GM21515 (cell line): Measurements from ENCODE around the gene MAGEB16.

Source experiments
- ATAC-seq: cut with Tn5 transposase; IDR thresholded peaks from one replicate; pipeline ENCODE4 v1.9.1; 2021; ENCODE audit not compliant: unreplicated experiment

The MAGEB16 gene

DNA sequence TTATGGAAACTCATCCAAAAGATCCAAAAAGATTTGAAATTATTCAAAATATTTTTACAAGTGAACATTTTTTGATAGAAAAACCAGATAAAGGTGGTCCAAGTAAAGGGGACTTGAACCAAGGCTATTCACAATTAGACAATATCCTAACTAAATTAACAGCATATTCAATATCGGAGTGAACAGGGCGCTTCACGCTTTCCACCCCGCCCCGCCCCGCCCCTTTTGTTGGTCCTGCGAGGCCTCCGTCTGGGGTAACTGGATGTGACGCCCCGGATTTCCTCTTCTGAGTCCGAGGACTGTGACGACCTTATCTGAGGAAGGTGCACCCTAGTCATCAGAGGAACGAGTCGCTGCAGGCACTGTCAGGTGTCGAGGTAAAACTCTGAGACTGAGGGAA lies at the start of gene MAGEB16:
Gene MAGEB16, plus strand, starts transcription at position 301 of the 400 bp plus-strand sequence. CDS start 3,855 bp downstream, outside the sequence.
- ATAC-seq, result no peak

DNA sequence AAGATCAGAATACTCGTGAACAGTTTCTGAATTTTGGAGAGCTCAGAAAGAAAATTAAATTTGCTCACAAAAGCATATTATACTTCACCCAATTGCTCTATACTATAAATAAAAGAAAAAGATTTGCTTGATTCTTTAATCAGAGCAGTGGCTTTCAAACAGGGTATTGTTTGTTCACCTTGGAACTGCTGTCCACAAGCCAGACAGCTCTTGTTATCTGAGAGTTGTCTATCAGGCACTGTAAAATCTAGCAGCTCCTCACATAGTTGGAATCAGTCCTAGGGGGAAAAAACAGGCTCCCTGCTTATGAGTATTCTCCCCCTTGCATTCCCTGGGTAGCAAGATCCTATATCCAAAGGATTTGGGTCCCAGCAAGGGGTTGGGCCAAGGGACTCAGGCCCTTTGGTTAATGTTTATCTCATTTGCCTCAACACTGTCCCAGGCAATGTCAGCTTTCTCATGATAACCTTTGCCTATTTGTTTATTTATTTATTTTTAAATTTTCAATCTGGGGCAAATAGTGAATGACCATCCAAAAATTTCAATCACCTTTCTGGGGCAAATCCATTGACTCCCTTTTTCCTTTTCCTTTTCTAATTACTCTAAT lies 24.1 kb upstream of the MAGEB16 start:
- no peak for ATAC-seq

DNA sequence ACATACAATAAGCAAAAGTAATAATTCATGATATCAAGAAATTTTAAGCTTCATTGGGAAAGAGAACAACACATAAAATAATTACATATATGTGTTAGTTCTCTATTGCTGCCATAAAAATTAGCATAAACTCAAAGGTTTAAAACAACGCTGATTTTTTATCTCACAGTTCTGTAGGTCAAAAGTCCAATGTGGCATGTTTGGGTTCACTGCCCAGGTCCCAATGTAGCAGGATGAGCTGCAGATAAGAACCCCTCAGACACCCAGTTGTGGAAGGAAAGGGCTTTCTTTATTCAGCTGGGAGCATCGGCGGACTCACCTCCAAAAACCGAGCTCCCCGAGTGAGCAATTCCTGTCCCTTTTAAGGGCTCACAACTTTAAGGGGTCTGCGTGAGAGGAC lies 13.1 kb upstream of the MAGEB16 start:
- no peak for ATAC-seq

DNA sequence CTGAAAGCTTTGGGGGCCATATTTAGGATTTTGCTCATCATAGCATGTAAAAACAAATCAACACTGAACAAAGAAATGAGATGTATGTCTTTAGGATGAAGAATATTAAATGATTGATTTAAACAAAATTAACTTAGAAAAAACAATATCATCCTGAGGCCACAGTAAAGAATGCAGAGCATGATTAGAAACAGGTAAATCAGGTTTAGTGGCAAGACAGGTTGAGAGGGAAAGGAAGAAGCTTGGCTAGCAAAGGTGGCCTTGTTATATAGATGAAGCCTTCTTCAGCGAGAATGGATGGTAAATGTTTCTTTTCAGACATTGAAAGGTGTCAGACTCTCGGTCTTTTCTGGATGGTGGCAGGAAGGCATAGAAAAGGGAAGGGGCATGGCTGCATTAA lies 11.9 kb upstream of the MAGEB16 start:
- no peak for ATAC-seq

DNA sequence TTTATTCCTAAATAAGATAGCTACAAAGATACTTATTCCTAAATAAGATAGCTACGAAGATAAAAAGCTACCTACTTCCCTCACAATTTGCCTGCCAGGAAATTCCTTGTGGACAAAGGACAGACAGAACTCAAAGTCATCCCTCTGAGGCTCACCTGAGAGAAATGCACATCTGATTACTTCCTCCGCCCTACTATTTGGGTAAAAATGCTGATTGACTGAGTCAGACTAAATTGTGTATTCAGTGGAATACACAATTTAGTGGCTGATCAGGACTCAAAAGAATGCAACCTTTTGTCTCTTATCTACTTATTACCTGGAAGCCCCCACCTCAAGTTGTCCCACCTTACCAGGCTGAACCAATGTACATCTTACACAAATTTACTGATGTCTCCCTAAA lies 10.3 kb upstream of the MAGEB16 start:
- no peak for ATAC-seq

DNA sequence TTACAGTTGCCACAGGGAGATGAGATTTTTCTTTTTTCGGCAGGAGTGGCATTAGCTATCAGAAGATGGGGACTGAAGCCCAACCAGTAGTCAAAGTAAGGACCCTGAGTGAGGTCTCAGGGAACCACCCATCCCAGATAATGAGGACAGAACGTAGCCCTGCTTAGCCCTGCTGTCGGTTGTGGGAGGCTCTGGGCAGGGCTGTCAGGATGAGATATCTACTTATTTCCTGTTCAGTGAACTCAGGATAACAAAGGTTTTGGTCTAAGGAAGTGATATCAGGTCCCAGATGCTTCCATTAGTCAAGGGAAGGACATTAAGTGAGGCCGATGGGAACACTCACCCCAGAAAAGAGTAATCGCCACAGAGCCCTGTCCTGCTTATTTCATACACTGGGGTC lies 2.3 kb downstream of the MAGEB16 start:
- no peak for ATAC-seq

DNA sequence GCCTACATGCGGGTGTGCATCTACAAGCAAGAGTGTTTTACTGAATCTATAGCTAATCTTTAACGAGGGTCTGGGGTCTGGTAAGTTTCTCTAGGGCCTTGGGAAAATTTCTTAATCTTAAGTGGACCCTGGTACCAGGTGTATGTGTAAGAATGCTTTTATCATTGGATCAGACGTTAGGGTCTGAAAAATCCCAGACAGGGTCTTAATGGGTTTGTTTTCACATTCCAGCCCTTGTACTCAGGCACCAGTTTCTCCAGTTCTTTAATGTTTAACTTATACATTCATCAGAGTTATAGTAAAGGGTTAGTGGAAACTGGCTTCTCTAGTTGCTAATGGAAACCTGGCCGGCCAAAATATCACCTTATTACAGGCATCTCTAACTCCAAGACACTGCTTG lies 11.6 kb downstream of the MAGEB16 start:
- no peak for ATAC-seq

DNA sequence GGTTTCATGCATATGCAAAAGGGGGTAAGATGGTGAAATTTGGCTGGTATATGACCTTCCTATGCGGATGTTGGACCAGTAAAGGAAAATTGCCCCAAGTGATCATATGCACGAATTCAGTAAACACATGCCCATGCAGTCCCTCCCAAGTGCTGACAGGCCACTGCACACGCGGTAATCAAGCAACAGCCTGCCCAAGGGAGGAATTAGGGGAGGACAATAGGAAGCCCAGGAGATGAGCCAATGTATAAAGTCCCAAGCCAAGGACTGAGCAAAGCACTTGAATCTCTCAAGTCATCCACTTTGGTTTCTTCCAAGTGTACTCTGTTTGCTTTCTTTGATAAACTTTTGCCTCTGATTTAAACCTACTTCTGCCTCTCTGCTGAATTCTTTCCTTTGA lies 21.1 kb downstream of the MAGEB16 start:
- ATAC-seq, result no peak

DNA sequence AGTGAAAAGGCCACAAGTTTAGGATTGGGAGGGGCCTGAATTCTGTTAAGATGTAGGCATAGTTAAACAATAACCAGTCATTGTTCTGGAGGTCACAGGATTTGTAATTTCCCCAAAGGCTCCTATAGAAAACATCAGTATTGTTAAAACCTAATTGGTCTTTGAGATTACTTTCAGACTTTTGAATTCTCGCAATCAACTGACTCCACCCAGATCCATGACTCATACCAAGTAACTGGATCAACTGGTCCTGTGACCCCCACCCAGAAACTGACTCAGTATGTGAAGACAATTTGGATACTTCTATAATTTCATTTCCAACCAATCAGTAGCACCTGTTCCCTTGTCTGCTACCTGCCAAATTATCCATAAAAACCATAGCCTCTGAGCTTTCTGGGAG lies 28.4 kb downstream of the MAGEB16 start:
- ATAC-seq, result no peak

DNA sequence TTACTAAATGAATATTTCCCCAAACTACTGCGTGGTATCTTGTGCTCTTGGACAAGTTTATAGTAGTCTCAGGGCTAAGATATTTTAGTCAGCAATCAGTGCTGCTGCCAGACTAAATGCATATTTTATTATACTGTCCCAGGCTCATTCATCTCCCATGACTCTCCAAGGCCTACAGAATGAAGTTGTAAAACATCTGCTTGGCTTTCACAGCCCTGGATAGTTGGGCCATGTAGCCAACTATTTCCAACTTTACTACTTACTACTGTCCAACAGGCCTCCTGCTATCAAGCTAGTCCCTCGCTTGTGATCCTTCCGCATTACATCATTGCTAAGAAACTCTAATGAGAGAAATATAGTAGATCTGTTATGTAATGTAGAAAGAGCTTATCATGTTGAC lies 31.4 kb downstream of the MAGEB16 start:
- no peak for ATAC-seq

DNA sequence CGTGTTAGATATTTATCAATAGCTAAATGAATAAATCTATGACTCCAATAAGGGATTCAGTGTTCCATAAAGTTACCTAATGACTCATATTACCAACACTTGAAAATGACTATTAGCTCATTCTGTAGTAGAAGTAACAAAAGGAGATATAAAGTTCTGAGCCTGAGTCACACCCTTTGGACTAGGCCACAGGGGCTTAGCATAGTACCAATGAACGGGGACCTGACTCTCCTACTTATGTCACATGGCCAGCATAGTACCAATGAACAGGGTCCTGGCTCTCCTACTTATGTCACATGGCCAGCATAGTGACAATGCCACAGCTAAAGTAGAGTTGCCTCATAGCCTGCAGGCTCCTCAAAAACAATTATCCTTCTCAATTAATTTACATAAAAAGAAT lies 43.7 kb downstream of the MAGEB16 start:
- no peak for ATAC-seq

DNA sequence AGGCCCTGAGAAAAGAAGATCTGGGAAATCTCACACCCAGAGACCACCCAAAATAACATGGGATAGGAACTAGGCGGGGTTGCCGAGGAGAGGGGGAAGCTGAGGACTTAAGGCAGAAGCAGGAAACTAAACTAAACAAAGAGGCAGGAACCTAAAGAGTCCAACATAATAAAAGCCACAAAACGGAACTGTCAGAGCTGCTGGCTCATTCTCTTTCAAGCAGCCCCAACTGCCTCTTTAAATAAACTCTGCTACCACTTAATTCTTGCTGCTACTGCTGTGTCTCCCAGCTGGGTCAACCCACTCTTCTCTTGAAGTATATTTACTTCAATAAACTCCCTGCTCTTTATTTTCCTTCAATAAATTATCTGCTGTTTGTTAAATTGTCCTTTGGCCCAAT lies 44.5 kb downstream of the MAGEB16 start:
- ATAC-seq, result no peak

DNA sequence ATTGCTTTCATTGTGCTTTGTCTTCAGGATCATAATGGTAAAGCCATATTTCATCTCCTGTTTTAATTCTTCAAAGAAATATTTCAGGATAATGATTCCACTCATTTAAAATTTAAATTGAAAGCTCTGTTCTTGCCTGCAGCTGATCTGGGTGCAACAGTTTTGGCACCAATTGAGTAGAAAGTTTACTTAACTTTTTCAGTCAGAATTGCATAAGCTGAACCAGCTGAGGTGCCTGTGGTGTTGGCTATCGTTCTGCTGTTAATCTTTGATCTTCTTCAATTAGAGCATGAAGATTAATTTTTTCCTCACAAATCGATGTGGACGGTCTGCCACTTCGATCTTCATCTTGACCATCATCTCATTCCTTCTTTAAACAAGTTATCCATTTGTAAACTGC lies 49.6 kb downstream of the MAGEB16 start:
- no peak for ATAC-seq
